ENCODE measurements around the gene FBH1.

FBH1 gene

DNA sequence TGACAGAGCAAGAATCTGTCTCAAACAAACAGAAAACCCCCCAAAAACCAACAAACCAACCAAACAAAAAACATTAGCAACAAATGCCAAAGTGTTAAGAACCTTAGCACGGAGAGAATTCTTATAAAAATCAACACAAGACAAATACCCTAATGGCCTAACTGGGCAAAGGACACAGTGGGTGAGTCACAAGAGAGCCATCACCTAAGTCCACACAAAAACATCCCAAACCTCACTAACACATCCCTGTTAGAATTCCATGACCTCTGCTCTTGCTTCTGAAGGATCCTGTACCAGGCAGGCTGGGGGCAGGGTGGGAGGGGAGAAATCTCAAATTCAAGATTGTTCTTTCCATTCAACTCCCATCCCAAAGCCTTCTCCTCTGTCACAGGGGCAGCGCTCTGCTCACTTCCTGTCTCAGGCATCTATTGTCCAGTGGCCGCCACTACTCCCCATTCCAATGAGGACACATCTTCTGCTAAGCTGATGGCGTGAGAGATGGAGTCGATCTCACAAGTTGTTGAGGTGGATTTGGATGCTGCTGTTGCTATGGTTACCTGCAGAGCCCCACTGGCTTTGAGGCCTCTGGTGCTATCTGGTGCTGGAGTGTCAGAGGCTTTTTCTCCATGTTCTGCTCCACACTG, 78.1 kb downstream of the FBH1 start:
- Mint-ChIP-seq H3K36me3 (ENCODE audit: low read depth) (peaks cover 18% of the 10 kb centered on the region), H3K9me3 (no peaks in the 10 kb centered on the region), H3K27me3 (ENCODE audit: low read depth) (no peaks in the 10 kb centered on the region), H3K27ac (no peak overlapping the region), H3K4me1 (ENCODE audit: low read depth) (peaks cover 32% of the 10 kb centered on the region), H3K4me3 (no peak overlapping the region)
- no peak for DNase-seq (ENCODE audit: low spot score)

DNA sequence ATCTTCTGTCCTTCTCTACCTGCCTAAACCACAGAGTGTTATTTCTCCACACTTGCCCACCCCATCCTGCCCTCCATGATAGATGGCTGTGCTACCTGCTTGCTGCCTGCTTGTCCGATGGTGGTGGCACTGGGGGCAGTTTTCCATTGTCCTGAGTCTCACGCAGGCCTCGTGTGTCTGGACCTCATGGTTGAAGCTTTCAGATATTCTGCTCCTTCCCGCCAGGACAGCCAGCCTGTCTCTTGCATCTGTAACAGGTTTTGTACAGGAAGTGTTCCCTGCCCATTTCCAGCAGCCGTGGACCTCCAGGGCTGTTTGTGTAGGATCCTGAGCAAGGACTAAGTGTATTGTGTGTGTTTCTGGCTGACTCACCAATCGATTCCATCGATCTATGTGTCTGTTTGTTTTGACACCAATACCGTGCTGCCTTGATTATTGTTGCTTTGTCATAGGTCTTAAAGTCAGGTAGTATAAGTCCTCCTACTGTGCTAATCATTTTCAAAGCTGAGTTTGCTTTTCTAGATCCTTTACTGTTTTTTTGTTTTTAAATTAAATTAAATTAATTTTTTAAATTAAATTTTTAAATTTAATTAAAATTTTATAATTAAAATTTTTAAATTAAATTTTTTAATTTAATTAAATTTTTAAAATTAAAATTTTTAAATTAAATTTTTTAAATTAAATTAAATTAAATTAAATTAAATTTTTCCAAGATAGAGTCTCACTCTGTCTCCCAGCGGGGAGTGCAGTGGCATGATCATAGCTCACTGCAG, 78.8 kb downstream of the FBH1 start:
- Mint-ChIP-seq H3K4me1 (ENCODE audit: low read depth) (peaks cover 31% of the 10 kb centered on the region), H3K27ac (no peak overlapping the region), H3K27me3 (ENCODE audit: low read depth) (no peaks in the 10 kb centered on the region), H3K9me3 (no peaks in the 10 kb centered on the region), H3K36me3 (ENCODE audit: low read depth) (peaks cover 20% of the 10 kb centered on the region), H3K4me3 (no peak overlapping the region)
- DNase-seq (ENCODE audit: low spot score) = no peak

DNA sequence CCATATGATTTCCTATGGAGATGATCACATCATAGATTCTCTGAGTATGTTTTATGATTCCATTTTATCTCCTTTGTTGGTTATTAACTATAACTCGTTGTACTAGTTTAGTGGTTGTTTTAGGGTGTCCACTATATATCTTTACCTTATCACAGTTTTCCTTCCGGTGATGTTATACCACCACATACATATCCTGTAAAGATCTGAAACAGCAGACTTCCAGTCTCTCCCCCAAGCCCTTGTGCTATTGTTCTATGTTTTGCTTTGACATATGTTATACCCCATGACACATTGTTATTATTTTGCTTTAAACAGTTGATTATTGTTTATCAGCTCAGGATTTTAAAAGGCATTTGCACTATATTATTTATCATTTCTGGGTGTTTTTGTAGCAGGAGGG, 80.0 kb downstream of the FBH1 start:
- Mint-ChIP-seq H3K4me3 (no peak overlapping the region), H3K36me3 (ENCODE audit: low read depth) (peaks cover 16% of the 10 kb centered on the region), H3K4me1 (ENCODE audit: low read depth) (peaks cover 36% of the 10 kb centered on the region), H3K9me3 (no peaks in the 10 kb centered on the region), H3K27ac (peak overlapping the region; percentile 5), H3K27me3 (ENCODE audit: low read depth) (no peaks in the 10 kb centered on the region)
- no peak for DNase-seq (ENCODE audit: low spot score)

DNA sequence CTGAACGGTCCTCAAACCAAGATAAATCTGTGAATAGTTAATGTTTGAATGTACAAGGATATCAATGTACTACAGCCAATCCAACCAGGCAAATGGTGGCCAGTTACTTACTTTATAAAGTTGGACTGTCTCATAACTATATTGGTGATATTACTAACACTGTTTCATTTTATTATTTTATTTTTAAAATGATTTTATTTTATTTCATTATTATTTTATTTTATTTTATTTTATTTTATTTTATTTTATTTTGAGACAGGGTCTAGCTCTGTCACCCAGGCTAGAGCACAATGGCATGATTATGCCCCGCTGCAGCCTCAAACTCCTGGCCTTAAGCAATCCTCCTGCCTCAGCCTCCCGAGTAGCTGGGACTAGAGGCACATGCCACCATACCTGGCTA, 80.5 kb downstream of the FBH1 start:
- peak overlapping the region; percentile 36 for H3K4me3 Mint-ChIP-seq
- no peak for DNase-seq (ENCODE audit: low spot score)
- no peaks in the 10 kb centered on the region for H3K9me3 Mint-ChIP-seq
- H3K4me1 Mint-ChIP-seq (ENCODE audit: low read depth) = peaks cover 40% of the 10 kb centered on the region
- no peaks in the 10 kb centered on the region for H3K27me3 Mint-ChIP-seq (ENCODE audit: low read depth)
- H3K36me3 Mint-ChIP-seq (ENCODE audit: low read depth) = peaks cover 18% of the 10 kb centered on the region
- peak overlapping the region; percentile 5 for H3K27ac Mint-ChIP-seq

DNA sequence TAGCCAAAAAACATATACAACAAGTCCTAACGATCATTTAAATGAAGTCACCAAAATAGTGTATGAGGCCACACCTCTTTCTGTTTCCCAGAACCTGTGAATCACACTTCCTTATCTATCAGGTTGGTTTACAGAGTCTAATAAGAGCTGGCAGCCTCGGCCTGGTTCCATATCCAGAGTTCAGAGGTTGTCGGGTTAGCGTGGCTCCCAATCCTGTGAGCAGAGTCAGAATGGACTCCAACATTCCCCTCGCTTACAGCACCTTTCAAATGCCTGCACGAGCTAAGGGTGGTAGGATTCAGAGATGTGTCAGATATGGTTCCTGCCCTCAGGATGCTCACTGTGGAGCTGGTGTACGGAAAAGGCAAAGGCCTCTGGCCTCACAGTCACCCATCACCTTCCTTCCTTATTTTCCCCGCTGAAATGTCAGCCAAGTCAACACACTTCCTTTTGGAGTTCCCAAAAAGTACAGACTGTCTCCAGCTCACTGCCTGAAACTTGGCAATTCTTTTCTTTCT, 81.3 kb downstream of the FBH1 start:
- Mint-ChIP-seq H3K9me3 (no peaks in the 10 kb centered on the region), H3K36me3 (ENCODE audit: low read depth) (peaks cover 20% of the 10 kb centered on the region), H3K27ac (peak overlapping the region; percentile 74), H3K4me3 (peak overlapping the region; percentile 61), H3K4me1 (ENCODE audit: low read depth) (peaks cover 47% of the 10 kb centered on the region), H3K27me3 (ENCODE audit: low read depth) (no peaks in the 10 kb centered on the region)
- DNase-seq (ENCODE audit: low spot score) = peak; percentile 28

DNA sequence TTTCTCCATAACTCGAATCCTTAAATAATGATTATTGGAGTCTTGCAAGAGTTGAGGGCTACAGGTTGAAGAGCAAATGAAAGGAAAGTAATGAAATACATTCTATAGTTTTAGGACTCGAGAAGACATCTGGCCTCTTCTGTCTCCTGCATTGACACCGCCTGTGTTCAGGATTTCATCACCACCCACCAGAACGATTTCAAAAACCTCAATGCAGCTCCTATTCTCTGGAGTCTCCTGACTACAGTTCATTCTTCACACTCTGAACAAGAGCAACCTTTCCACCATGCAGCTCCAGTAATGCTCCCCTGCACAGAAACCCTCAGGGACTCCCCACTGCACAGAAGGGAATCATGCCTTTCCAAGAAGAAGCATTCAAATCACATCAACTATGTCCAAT, 81.8 kb downstream of the FBH1 start:
- H3K4me3 Mint-ChIP-seq = peak overlapping the region; percentile 61
- H3K9me3 Mint-ChIP-seq = no peaks in the 10 kb centered on the region
- no peak for DNase-seq (ENCODE audit: low spot score)
- peaks cover 20% of the 10 kb centered on the region for H3K36me3 Mint-ChIP-seq (ENCODE audit: low read depth)
- peaks cover 47% of the 10 kb centered on the region for H3K4me1 Mint-ChIP-seq (ENCODE audit: low read depth)
- H3K27me3 Mint-ChIP-seq (ENCODE audit: low read depth) = no peaks in the 10 kb centered on the region
- H3K27ac Mint-ChIP-seq = peak overlapping the region; percentile 74

DNA sequence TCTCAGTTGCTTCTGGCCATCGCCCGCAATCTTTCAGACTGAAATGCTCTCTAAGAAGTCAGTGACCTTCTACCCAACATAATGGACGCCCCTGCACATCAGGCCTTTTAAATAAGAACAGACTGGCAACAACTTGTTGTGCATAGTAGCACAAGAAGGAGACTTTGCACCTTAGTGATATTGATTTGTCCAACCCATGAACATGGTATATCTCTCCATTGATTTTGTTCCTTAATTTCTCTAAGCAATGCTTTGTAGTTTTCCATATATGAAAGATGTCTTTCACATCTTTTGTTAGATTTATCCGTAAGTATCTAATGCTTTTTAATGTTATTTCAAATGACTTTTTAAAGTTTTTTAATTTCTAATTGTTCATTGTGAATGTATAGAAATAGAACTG, 83.0 kb downstream of the FBH1 start:
- Mint-ChIP-seq H3K27me3 (ENCODE audit: low read depth) (no peaks in the 10 kb centered on the region), H3K36me3 (ENCODE audit: low read depth) (peaks cover 17% of the 10 kb centered on the region), H3K4me1 (ENCODE audit: low read depth) (peaks cover 47% of the 10 kb centered on the region), H3K4me3 (no peak overlapping the region), H3K9me3 (no peaks in the 10 kb centered on the region), H3K27ac (no peak overlapping the region)
- no peak for DNase-seq (ENCODE audit: low spot score)

DNA sequence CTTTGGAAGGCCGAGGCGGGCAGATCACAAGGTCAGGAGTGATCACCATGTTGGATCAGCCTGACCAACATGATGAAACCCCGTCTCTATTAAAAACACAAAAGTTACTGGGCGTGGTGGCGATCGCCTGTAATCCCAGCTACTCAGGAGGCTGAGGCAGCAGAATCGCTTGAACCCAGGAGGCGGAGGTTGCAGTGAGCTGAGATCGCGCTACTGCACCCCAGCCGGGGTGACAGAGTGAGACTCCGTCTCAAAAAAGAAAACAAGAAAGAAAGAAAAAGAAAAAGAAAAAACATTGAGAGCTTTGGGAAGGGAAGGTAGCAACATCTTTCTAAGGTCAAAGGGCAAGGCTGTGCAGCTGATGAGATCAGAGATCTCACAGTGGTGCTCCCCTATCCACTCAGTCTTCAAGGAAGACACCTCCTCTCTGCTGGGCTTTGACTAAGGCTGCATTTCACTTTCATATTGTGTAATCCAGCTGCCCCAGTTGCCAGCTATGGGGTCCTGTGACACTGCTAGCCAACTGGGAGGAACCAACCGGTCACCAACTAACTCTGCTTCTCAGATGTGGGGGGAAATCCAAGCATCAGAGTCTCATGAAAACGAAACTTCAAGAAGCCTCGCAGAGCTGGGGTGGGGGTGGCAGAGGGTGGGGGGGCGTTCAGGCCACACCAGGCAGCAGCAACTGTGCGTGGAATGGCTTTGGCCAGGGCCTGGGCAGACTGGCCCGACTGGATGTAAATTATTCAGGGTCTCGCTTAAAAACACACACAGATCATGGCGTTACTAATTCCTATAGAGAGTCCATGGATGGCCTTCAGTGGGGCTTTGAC, 85.8 kb downstream of the FBH1 start:
- H3K27ac Mint-ChIP-seq = peak overlapping the region; percentile 94
- peak overlapping the region; percentile 92 for H3K4me3 Mint-ChIP-seq
- peak; percentile 76 for DNase-seq (ENCODE audit: low spot score)
- peaks cover 38% of the 10 kb centered on the region for H3K4me1 Mint-ChIP-seq (ENCODE audit: low read depth)
- peaks cover 10% of the 10 kb centered on the region for H3K36me3 Mint-ChIP-seq (ENCODE audit: low read depth)
- H3K27me3 Mint-ChIP-seq (ENCODE audit: low read depth) = peaks cover 9% of the 10 kb centered on the region
- no peaks in the 10 kb centered on the region for H3K9me3 Mint-ChIP-seq

DNA sequence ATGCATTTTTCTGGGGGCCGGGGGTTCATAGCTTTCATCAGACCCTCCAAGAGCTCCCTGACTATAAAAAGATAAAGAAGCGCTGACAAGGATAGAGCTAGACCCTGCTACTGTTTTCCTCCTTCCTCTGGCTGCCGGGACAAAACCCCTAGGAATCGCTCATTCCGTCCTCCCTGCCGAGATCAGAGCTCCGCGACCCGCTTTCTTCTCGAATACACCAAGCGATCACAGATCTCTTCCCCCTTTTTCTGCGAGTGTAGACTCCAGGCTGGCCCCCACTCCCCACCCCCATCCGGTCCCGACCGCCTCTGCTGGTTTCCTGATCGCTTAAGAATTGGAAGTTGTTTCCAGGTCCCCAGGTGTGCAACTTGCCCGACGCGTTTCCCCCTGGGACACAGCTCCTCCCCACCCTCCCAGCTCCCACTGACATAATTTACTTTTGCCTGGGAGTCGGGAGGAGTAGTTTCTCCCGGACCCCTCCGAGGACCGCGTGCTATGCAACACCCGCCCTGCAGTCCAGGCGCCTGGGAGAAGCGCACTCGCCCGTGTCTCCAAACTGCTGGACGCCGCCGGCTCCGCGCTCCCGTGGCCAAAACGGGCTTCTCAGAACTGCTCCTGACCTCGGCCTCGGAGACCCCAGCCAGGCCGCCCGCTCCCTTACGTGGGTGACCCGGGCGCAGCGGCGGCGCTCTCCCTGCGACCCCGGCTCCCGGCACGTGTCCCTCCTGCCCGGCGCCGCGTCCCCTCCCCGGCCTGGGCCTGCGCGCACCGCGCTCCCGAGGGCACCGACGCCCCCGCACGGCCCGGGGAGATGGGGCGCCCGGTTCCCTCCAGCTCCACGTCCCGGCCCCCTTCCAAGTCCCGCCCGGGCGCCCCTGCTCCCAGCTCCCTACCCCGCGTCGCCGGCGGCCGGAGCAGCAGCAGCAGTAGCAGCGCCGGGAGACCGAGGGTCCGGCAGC, 86.7 kb downstream of the FBH1 start:
- Mint-ChIP-seq H3K27ac (peak overlapping the region; percentile 94), H3K36me3 (ENCODE audit: low read depth) (peaks cover 10% of the 10 kb centered on the region), H3K9me3 (no peaks in the 10 kb centered on the region), H3K4me1 (ENCODE audit: low read depth) (peaks cover 29% of the 10 kb centered on the region), H3K27me3 (ENCODE audit: low read depth) (peaks cover 11% of the 10 kb centered on the region), H3K4me3 (peak overlapping the region; percentile 92)
- DNase-seq (ENCODE audit: low spot score) = peak; percentile 34

DNA sequence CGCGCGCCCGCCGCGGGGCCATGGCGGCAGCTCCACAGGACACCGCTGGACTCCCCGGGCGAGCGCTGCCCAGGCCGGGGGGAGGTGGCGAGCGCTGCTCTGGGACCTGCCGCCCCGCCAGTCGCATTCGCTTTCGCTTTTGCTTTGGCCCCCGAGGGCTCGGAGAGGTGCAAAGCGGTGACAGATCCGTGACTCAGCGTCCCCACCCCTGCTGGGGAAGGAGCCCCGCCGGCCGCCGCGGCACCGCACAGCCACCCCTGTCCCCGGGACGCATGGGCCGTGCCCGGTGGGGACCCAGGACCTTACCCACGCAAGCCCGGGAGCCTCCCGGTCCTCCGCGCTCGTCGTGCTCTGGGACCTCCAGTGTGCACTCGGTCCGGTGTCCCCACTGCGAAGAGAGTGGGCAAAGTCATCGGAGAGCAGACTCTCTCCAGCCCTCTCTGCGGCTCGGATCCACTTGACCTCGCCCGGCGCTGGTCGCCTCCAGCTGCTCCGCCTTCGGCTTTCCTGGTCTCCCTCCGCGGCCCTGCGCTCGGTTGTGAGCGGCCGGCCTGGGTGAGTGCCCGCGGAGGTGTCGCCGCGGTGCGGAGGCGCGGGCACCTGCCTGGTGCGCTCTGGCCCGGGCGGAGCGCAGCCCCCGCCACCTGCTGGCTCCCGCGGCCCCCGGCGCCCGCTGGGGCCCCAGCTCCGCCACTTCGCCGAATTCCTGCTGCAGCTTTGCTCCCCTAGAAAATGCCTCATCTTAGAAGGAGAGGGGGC, 87.6 kb downstream of the FBH1 start, which contains the start of gene IL15RA:
Gene IL15RA (minus strand): TSS at position 73 of the 759 bp plus-strand sequence. CDS start 51 bp downstream, at position 22.
- peaks cover 24% of the 10 kb centered on the region for H3K4me1 Mint-ChIP-seq (ENCODE audit: low read depth)
- H3K27ac Mint-ChIP-seq = peak within 1 kb of the TSS; percentile 94
- peaks cover 10% of the 10 kb centered on the region for H3K36me3 Mint-ChIP-seq (ENCODE audit: low read depth)
- peaks cover 11% of the 10 kb centered on the region for H3K27me3 Mint-ChIP-seq (ENCODE audit: low read depth)
- peak; percentile 88 for DNase-seq (ENCODE audit: low spot score)
- H3K4me3 Mint-ChIP-seq = peak within 1 kb of the TSS; percentile 94
- no peaks in the 10 kb centered on the region for H3K9me3 Mint-ChIP-seq

DNA sequence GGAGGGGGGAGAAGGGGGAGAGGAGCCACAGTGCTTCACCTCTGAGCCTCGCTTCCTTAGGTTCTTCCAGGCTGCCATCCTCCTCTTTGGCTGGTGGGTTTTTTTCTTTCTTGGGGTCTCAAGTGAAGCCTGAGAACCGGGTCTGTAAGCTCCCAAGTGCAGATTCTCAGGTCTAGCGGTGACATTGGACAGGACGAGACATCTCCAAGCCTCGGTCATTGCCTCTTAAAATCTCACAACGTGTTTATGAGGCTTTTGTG, 88.1 kb downstream of the FBH1 start:
- H3K4me1 Mint-ChIP-seq (ENCODE audit: low read depth) = peaks cover 20% of the 10 kb centered on the region
- peak overlapping the region; percentile 94 for H3K4me3 Mint-ChIP-seq
- H3K27me3 Mint-ChIP-seq (ENCODE audit: low read depth) = peaks cover 11% of the 10 kb centered on the region
- H3K27ac Mint-ChIP-seq = peak overlapping the region; percentile 93
- H3K9me3 Mint-ChIP-seq = no peaks in the 10 kb centered on the region
- H3K36me3 Mint-ChIP-seq (ENCODE audit: low read depth) = peaks cover 10% of the 10 kb centered on the region
- no peak for DNase-seq (ENCODE audit: low spot score)

DNA sequence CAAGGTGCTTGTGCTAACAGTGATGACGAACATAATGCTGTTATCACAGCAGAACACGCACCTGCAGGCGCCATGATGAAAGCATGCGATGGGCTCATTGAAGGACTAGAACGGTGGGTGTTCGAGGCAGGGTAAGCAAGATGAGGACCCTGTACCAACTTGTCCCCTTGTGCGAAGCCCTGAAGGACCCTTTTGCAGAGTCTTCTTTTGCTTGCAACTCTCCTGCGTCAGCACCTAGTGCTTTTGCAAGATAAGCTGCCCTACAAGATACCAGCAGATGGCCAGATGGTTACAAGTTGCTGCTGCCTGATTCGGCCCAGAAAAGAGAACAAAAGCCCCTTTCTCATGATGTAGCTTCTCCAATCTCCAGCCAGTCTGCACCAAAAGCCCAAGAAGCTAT, 91.5 kb downstream of the FBH1 start:
- Mint-ChIP-seq H3K27ac (no peak overlapping the region), H3K4me1 (ENCODE audit: low read depth) (peaks cover 2% of the 10 kb centered on the region), H3K36me3 (ENCODE audit: low read depth) (no peaks in the 10 kb centered on the region), H3K9me3 (no peaks in the 10 kb centered on the region), H3K27me3 (ENCODE audit: low read depth) (peaks cover 11% of the 10 kb centered on the region), H3K4me3 (no peak overlapping the region)
- no peak for DNase-seq (ENCODE audit: low spot score)

Measured in T-helper 2 cell treated with Interferon-gamma antibody and Interleukin-4, amounts not matched to agents 5 μg/mL and 100 μg/mL, for 36 hours (primary cell).